ENCODE data around the gene RGS3.

RGS3 gene

DNA sequence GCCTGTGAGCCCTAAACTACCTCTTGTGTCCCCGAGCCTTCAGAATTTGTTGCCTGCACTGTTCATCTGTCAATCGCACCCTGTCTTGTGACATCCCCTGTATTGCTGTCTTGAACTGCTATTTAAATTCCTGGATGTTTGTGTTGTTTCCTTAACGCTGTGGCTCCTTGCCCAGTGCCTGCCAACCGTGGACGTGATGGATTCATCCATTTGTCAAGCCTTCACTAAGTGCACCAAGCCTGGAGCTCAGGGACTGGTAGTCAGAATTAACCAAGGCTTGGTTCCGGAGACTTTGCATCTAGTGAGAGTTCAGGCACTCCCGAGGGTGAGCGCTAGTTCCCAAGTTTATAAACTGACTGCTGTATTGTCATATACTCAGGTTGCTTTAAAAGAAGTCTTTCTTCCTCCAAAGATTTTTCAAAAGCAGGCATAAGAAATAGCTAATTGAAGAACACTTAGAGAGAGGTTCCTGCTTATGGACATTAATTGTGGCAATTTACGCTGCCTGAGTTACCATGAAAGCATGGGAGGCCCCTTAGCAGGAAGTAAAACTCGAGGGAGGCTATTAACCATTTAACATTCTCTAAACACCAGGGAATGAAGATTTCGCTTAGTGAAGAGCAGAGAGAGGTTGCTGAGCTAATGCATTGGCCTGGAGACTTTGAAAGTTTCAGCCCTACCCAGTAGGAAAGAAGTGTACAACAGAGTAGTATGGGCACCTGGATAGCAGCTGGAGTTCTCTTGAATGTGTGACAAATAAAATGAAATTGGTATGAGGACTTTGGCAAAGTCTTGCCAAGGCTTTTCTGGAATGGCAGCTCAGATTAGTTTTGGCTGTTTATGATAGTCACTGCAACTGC is 29.0 kb downstream of the RGS3 start:
- no peak for FAIRE-seq

DNA sequence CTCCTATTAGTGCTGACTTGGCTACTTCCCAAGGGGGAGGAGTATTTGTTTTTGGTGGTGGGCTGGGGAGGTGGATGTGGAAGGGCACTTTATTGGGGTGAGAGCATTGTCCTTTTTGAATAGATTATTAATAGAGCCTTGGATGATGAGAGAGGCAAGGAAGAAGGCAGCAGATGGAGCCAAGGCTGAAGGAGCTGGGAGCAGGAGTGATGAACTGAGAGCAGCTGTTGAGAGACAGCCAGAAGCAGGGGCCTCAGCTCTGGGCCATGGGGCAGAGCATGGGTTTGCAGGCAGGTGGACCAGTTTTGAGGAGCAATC is 29.6 kb downstream of the RGS3 start:
- FAIRE-seq = no peak

DNA sequence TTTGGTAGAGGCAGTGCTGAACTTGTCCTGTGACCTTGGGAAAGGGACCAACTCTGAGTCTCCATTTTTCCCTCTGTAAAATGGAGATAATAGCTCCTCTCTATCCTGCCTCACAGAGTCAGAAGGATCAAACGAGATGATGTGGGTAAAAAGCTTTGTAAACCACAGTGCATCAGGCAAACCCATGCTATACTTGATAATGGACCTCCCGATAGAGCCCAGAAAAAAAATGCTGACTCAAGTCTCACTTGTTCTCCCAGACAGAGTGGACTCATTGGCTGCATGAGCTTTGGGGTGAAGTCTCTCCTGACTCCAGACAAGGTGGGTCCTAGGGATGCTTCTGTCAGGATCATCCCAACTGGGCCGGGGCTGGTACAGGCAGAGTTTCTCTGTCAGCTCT is 32.0 kb downstream of the RGS3 start:
- no peak for FAIRE-seq

DNA sequence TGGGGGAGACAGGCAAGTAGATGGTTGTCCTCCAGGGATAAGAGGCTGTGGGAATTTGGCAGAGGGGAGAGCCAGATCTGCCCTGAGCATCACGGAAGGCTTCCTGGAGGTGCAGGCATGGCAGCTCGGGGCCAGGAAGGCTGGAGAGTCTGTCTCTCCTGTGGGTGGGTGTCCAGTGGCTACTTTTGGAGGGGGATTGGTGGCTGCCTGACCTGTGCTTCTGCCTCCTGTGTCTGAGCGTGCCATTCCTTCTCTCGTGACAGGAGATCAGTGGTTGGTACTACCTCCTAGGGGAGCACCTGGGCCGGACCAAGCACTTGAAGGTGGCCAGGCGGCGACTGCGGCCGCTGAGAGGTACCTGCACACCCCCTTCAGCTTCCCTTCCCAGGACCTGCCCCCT is 33.5 kb downstream of the RGS3 start:
- no peak for FAIRE-seq

GRCh38 chr9:113499153-113499875 is 35.8 kb downstream of the RGS3 start:
- no peak for FAIRE-seq

GRCh38 chr9:113499876-113500497 is 36.5 kb downstream of the RGS3 start:
- no peak for FAIRE-seq

DNA sequence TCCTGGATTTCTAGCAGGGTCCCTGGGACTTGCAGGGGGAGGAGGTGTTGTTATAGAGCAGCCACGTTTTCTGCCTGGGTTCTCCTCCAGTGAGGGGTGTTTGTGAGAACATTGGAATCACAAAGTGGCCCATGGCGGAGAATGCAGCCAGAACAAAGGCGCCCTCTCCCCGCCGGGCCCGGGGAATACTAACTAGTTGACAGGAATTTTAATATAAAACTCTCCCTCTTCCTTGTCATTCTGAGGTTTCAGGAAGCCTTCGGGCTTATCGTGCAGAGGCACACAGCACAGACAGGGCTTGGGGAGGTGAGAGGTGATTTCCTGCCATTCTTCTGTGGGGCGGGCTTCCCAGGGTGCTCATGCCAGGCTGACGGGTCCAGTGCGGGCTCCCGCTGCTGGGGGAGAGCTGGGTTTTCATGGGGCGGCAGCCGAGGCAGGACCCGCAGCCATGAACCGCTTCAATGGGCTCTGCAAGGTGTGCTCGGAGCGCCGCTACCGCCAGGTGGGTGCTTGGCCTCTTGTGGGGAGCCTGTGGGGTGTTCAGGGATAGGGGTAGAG is 37.7 kb downstream of the RGS3 start:
- no peak for FAIRE-seq

DNA sequence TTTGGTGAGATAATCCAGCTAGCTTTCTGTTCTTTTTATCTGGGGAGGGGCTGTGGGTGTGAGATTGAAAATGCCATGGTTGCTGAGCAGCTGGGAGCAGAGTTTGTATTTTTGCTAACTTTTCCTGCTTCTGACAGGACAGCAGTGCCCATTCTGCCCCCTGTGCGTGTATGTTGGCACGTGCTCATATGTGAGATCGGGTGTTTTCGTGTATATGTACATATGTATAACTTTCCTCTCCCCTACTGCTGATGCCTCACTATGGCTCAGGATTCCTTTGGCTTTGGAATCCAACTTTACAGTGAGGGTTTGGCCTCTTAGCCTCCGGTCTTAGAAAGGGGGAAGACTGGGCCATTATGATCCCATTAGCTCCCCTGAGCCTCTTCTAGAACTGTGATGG is 38.3 kb downstream of the RGS3 start:
- no peak for FAIRE-seq

DNA sequence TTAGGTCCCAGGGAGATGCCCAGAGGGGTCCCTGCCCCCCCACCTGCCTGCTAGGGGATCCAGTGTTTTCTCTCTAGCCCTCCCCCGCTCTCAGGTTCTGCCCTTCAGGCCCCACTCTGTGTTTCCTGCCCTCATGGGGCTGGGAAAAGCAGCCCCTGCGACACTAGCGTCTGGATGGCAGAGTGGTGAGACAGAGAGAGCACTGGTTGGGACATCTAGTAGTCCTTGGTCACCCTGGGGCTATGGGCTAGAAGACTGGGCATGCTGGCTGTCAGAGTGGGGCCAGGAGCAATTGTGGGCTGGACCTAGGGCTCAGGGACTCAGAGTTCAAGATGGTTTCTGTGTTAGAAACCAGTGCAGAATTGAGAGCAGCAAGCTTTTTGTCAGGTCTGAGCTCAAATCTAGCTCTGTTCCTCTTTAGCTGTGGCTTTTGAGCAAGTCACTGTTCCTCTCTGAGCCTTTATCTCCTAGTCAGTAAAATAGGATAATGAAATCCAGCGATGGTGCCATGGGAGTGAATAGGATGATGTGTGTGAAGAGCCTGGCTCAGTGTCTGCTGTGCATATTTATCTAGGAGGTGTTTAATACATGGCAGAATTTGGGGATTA is 39.0 kb downstream of the RGS3 start:
- no peak for FAIRE-seq

- no peak for FAIRE-seq
These were observed 39.6 kb downstream of the RGS3 start for GRCh38 chr9:113503131-113503541.

DNA sequence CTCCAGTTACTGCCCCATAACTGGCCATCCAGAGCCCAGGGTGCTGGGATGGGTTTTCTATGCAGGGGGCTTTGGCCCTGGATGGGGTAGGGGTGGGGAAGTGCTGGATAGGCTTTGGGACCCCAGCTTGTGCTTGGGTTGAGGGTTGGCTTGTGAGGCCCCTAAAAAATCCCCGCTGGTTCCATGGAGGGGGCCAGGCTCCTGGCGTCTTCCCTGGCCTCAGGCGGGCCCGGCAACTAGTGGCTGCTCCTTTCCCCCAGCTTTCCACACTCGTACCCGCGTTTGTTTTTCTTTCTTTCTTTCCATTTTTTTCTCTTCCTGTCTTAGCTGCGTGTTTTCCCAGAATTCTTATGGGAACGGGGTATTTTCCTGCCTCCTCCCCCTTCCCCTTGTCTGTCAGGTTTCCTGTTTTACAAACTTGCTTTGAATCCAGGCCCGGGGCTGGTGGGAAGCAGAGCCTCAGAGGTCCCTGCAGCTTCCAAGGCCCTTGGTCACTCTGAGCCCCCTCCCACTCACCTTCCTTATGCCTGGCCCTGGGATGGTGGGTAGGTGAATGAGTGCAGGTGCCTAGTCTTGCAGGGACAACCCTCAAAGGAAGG is 40.2 kb downstream of the RGS3 start:
- FAIRE-seq = no peak

DNA sequence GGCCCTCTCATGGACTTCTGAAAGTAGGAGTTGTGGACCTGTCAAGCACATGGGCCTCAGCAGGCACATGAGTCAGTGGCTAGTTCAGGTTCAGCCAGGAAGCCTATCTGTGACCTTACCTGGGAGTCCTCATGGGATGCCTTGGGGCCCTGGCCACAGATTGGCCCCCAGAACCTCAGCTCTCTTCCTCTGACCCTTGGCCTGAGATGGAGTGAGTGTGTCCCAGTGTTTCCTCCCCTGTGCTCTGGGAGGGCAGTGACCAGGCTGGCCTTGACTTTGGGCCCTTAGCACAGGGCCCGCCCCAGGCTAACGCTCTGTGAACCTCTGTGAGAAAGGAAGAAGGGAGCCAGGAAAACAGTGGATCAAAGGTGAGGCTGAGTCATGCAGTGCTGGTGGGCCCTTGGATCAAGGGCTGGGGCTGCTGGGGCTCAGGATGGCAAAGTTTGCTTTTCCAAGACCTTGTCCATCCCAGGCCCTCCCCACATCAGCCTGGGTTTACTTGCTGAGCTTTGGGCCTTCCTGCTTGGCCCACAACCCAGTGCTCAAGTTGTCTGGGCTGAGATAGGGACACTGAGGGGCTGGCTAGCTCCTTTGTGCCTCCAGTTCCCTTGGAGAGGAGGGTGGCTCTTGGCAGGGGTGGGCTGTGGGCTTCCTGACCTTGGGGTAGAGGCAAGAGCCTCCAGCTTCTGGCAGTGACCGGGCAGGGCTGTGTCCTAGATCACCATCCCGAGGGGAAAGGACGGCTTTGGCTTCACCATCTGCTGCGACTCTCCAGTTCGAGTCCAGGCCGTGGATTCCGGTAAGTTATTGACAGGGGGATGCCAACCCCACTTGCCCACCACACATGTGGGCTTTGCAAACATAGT is 41.4 kb downstream of the RGS3 start:
- no peak for FAIRE-seq

GRCh38 chr9:113506090-113506589 is 42.6 kb downstream of the RGS3 start:
- no peak for FAIRE-seq

- FAIRE-seq = no peak
These were observed 43.7 kb downstream of the RGS3 start for GRCh38 chr9:113507256-113507655.

GRCh38 chr9:113508111-113508749 is 44.7 kb downstream of the RGS3 start:
- FAIRE-seq = no peak

- FAIRE-seq = no peak
These were observed 45.9 kb downstream of the RGS3 start for GRCh38 chr9:113509463-113509862.

GRCh38 chr9:113511047-113511521 is 47.6 kb downstream of the RGS3 start:
- FAIRE-seq = no peak

DNA sequence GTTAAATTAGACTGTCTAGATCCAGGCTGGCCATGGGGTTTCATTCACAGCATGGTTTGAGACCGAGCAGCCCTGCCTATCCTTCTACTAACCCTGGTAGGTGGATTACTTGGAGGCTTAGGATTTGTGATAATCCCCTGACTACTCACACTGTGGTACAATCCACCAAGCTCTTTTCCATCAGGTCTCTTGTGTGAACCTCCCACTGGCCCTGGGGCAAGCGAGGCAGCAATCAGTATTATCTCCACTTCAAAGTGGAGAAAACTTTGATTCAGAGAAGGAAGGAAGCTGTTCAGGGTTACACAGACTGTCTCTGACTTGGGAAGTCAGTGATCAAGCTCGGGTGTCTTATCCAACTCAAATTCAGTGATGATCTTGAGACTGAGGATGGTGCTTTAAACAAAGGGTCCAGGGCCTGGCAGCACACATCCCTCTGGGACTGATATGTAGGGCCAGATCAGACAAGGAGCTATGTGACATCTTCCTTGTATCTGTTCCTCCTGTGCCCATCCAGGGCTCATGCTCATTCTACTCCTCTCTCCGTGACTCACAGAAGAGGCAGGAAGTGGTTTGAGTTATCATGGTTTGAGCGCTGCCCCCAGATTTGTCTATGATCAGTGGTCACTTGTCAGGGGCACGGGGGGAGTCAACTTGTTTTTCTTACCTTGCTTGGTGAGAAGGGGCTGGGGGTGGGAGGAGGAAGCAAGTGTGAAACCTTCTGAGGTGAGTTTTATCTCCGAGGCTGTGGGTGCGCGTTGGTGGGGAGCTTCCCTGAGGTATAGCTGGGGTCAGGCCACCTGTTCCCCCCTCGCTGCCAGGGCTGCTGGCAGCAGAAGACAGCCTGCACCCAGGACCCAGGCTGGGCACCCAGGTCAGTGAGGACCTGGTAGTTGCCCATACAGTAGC is 48.6 kb downstream of the RGS3 start:
- no peak for FAIRE-seq

GRCh38 chr9:113513111-113513510 is 49.6 kb downstream of the RGS3 start:
- FAIRE-seq = no peak

- FAIRE-seq = no peak
These were observed 50.0 kb downstream of the RGS3 start for GRCh38 chr9:113513536-113513935.

Data from islet of Langerhans (tissue), 1 donor.